ENCODE measurements around the gene DRD3.

DNA sequence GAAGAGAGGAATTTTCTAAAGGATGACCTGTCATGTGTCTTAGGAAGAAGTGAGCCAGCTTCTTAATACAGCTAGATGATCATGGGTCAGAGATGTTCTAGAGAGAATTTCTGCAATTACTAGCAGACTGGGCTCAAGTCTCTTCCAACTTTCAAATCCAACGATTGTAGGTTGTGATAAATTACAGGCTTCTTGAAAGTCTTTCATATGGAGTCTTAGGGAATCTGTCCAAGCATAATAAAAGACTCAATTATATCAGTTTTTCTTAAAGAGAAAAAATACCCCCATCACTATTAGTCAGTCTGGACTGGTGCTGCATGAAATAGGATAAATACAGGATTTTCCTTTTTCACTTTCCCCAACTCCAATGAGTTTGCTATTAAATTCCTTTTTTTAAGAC lies 59.1 kb downstream of the DRD3 start:
- TF ChIP-seq RAD21 (IDR thresholded peaks at IDR 0.05) (no peak), TAF1 (conservative IDR thresholded peaks at IDR 0.05) (no peak), YY1 (IDR thresholded peaks at IDR 0.05) (no peak), SP1 (IDR thresholded peaks at IDR 0.05) (no peak)
- TF ChIP-seq, protein P1, sequence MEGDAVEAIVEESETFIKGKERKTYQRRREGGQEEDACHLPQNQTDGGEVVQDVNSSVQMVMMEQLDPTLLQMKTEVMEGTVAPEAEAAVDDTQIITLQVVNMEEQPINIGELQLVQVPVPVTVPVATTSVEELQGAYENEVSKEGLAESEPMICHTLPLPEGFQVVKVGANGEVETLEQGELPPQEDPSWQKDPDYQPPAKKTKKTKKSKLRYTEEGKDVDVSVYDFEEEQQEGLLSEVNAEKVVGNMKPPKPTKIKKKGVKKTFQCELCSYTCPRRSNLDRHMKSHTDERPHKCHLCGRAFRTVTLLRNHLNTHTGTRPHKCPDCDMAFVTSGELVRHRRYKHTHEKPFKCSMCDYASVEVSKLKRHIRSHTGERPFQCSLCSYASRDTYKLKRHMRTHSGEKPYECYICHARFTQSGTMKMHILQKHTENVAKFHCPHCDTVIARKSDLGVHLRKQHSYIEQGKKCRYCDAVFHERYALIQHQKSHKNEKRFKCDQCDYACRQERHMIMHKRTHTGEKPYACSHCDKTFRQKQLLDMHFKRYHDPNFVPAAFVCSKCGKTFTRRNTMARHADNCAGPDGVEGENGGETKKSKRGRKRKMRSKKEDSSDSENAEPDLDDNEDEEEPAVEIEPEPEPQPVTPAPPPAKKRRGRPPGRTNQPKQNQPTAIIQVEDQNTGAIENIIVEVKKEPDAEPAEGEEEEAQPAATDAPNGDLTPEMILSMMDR (IDR thresholded peaks at IDR 0.05; ENCODE audit: low read depth, low read length, missing input control): no peak

All from liver (tissue), 3 donors.